Measurements from ENCODE around the gene NALF2.

NALF2 gene

GRCh38 chrX:69524781-69525363, 20.7 kb downstream of the NALF2 start:
- TF ChIP-seq TAF1 (IDR thresholded peaks at IDR 0.05; ENCODE audit: borderline replicate concordance, insufficient read depth, low read length), result no peak
- TF ChIP-seq FOXP2 (optimal IDR thresholded peaks at IDR 0.05; ENCODE audit: borderline replicate concordance, extremely low read depth, extremely low read length, insufficient read depth), result no peak
- no peak for TF ChIP-seq POLR2AphosphoS5 (IDR thresholded peaks at IDR 0.05; ENCODE audit: low read depth, low read length)

- TF ChIP-seq FOXP2 (optimal IDR thresholded peaks at IDR 0.05; ENCODE audit: borderline replicate concordance, extremely low read depth, extremely low read length, insufficient read depth), result no peak
- TF ChIP-seq REST (IDR thresholded peaks at IDR 0.05; ENCODE audit: insufficient read depth in 1 of 2, low read depth in 2 of 2, low read length in 2 of 2), result no peak
- TF ChIP-seq POLR2AphosphoS5 (IDR thresholded peaks at IDR 0.05; ENCODE audit: low read depth, low read length), result no peak
- no peak for TF ChIP-seq TAF1 (IDR thresholded peaks at IDR 0.05; ENCODE audit: borderline replicate concordance, insufficient read depth, low read length)
- TF ChIP-seq SIN3A (IDR thresholded peaks at IDR 0.05; ENCODE audit: borderline replicate concordance, insufficient read depth, low read length), result no peak
Measured at GRCh38 chrX:69530306-69530705, 26.2 kb downstream of the NALF2 start.

GRCh38 chrX:69531031-69531755, 27.1 kb downstream of the NALF2 start:
- TF ChIP-seq POLR2AphosphoS5 (IDR thresholded peaks at IDR 0.05; ENCODE audit: low read depth, low read length), result no peak
- no peak for TF ChIP-seq FOXP2 (optimal IDR thresholded peaks at IDR 0.05; ENCODE audit: borderline replicate concordance, extremely low read depth, extremely low read length, insufficient read depth)
- no peak for TF ChIP-seq REST (IDR thresholded peaks at IDR 0.05; ENCODE audit: insufficient read depth in 1 of 2, low read depth in 2 of 2, low read length in 2 of 2)
- TF ChIP-seq TAF1 (IDR thresholded peaks at IDR 0.05; ENCODE audit: borderline replicate concordance, insufficient read depth, low read length), result no peak
- TF ChIP-seq SIN3A (IDR thresholded peaks at IDR 0.05; ENCODE audit: borderline replicate concordance, insufficient read depth, low read length), result no peak

- TF ChIP-seq POLR2AphosphoS5 (IDR thresholded peaks at IDR 0.05; ENCODE audit: low read depth, low read length), result no peak
- no peak for TF ChIP-seq SIN3A (IDR thresholded peaks at IDR 0.05; ENCODE audit: borderline replicate concordance, insufficient read depth, low read length)
- TF ChIP-seq FOXP2 (optimal IDR thresholded peaks at IDR 0.05; ENCODE audit: borderline replicate concordance, extremely low read depth, extremely low read length, insufficient read depth), result no peak
- no peak for TF ChIP-seq REST (IDR thresholded peaks at IDR 0.05; ENCODE audit: insufficient read depth in 1 of 2, low read depth in 2 of 2, low read length in 2 of 2)
- no peak for TF ChIP-seq TAF1 (IDR thresholded peaks at IDR 0.05; ENCODE audit: borderline replicate concordance, insufficient read depth, low read length)
Measured at GRCh38 chrX:69535661-69536060, 31.5 kb downstream of the NALF2 start.

- TF ChIP-seq SIN3A (IDR thresholded peaks at IDR 0.05; ENCODE audit: borderline replicate concordance, insufficient read depth, low read length), result no peak
- peak; percentile 19 for TF ChIP-seq FOXP2 (optimal IDR thresholded peaks at IDR 0.05; ENCODE audit: borderline replicate concordance, extremely low read depth, extremely low read length, insufficient read depth)
Measured at GRCh38 chrX:69538321-69538876, 34.3 kb downstream of the NALF2 start.

- TF ChIP-seq SIN3A (IDR thresholded peaks at IDR 0.05; ENCODE audit: borderline replicate concordance, insufficient read depth, low read length) (no peak), FOXP2 (optimal IDR thresholded peaks at IDR 0.05; ENCODE audit: borderline replicate concordance, extremely low read depth, extremely low read length, insufficient read depth) (no peak), REST (IDR thresholded peaks at IDR 0.05; ENCODE audit: insufficient read depth in 1 of 2, low read depth in 2 of 2, low read length in 2 of 2) (no peak), POLR2AphosphoS5 (IDR thresholded peaks at IDR 0.05; ENCODE audit: low read depth, low read length) (no peak), TAF1 (IDR thresholded peaks at IDR 0.05; ENCODE audit: borderline replicate concordance, insufficient read depth, low read length) (no peak)
Measured at GRCh38 chrX:69539437-69539836, 35.3 kb downstream of the NALF2 start.
